ENCODE measurements around the gene ITGA8. TPM values are rescaled to one million over a fixed set of nuclear protein-coding genes. Genes with fewer than 3 reads are reported as not detected.

ITGA8 gene
- total and polyA plus RNA-seq, 7 experiments from 2014 or later: not detected

GRCh38 chr10:15516256-15517085 lies 203.3 kb downstream of the ITGA8 start:
- Histone ChIP-seq H3K27me3 (ENCODE audit: control insufficient read depth in 2 of 2, insufficient read depth in 2 of 2, low read length in 2 of 2) (no peaks in the 10 kb centered on the region), H3K27ac (ENCODE audit: low read depth, low read length) (no peak overlapping the region), H3K4me1 (ENCODE audit: control insufficient read depth in 2 of 2, insufficient read depth in 2 of 2, low read length in 2 of 2) (no peaks in the 10 kb centered on the region), H3K9me3 (ENCODE audit: control insufficient read depth in 2 of 3, low read length in 3 of 3) (no peaks in the 10 kb centered on the region), H3K36me3 (ENCODE audit: control insufficient read depth in 2 of 3, insufficient read depth in 3 of 3, low read length in 3 of 3) (no peaks in the 10 kb centered on the region), H3K4me3 (ENCODE audit: low read length) (no peak overlapping the region)
- DNase-seq (no peak), ATAC-seq (no peak)
- CTCF ChIA-PET: no interaction called here
- Mint-ChIP-seq H3K9me3 (peaks cover 0 to 8% (median 0%) of the 10 kb centered on the region in 11 donors), H3K4me1 (no peaks in the 10 kb centered on the region), H3K27ac (no peak overlapping the region), H3K4me3 (no peak overlapping the region), H3K36me3 (peaks cover 0 to 3% (median 0%) of the 10 kb centered on the region in 5 donors), H3K27me3 (peaks cover 0 to 38% (median 15%) of the 10 kb centered on the region in 5 donors)
- POLR2A ChIA-PET: no interaction called here
- intact Hi-C loops (cut with micrococcal nuclease): no loop called here

GRCh38 chr10:15515202-15515601 lies 204.5 kb downstream of the ITGA8 start:
- POLR2A ChIA-PET: no interaction called here
- intact Hi-C loops (cut with micrococcal nuclease): no loop called here
- Mint-ChIP-seq H3K27me3 (peaks cover 0 to 33% (median 13%) of the 10 kb centered on the region in 5 donors), H3K4me3 (no peak overlapping the region), H3K36me3 (no peaks in the 10 kb centered on the region), H3K4me1 (no peaks in the 10 kb centered on the region), H3K9me3 (peaks cover 0 to 5% (median 0%) of the 10 kb centered on the region in 11 donors), H3K27ac (no peak overlapping the region)
- ATAC-seq (no peak), DNase-seq (no peak)
- Histone ChIP-seq H3K36me3 (ENCODE audit: control insufficient read depth in 2 of 3, insufficient read depth in 3 of 3, low read length in 3 of 3) (no peaks in the 10 kb centered on the region), H3K27ac (ENCODE audit: low read depth, low read length) (no peak overlapping the region), H3K27me3 (ENCODE audit: control insufficient read depth in 2 of 2, insufficient read depth in 2 of 2, low read length in 2 of 2) (no peaks in the 10 kb centered on the region), H3K9me3 (ENCODE audit: control insufficient read depth in 2 of 3, low read length in 3 of 3) (no peaks in the 10 kb centered on the region), H3K4me1 (ENCODE audit: control insufficient read depth in 2 of 2, insufficient read depth in 2 of 2, low read length in 2 of 2) (no peaks in the 10 kb centered on the region), H3K4me3 (ENCODE audit: low read length) (no peak overlapping the region)
- CTCF ChIA-PET: no interaction called here

DNA sequence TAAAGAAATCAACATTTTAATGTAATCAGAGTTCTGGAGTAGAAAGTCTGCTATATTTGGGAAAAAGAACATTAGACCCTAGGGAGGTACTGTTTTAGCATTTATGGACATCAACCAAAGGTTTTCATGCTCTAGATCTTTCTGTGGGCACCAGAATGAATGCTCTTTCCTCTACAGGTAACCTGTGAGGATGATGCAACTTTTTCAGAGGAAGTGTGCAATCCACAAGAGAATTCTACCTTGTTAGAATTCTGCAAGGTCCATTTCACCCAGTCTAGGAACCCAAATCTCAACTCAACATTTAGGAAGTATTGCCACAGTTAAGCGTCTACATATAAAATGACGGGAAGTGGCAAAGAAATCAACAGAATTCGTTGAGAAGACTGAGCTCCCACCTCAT lies 208.8 kb downstream of the ITGA8 start:
- Mint-ChIP-seq H3K4me1 (no peaks in the 10 kb centered on the region), H3K27ac (no peak overlapping the region)
- intact Hi-C loops (cut with micrococcal nuclease): no loop called here

GRCh38 chr10:15505329-15505728 lies 214.4 kb downstream of the ITGA8 start:
- H3K27ac ChIP-seq (ENCODE audit: low read depth, low read length): no peak overlapping the region
- peaks cover 0 to 5% (median 0%) of the 10 kb centered on the region in 7 donors for H3K4me1 Mint-ChIP-seq
- intact Hi-C loops (cut with micrococcal nuclease): no loop called here
- CTCF ChIA-PET: no interaction called here
- H3K36me3 Mint-ChIP-seq: no peaks in the 10 kb centered on the region
- H3K9me3 Mint-ChIP-seq: peaks cover 0 to 12% (median 2%) of the 10 kb centered on the region in 11 donors
- no peak for ATAC-seq
- no peak overlapping the region for H3K4me3 Mint-ChIP-seq
- no peaks in the 10 kb centered on the region for H3K36me3 ChIP-seq (ENCODE audit: control insufficient read depth in 2 of 3, insufficient read depth in 3 of 3, low read length in 3 of 3)
- H3K27ac Mint-ChIP-seq: no peak overlapping the region
- no peaks in the 10 kb centered on the region for H3K4me1 ChIP-seq (ENCODE audit: control insufficient read depth in 2 of 2, insufficient read depth in 2 of 2, low read length in 2 of 2)
- POLR2A ChIA-PET: no interaction called here
- no peaks in the 10 kb centered on the region for H3K9me3 ChIP-seq (ENCODE audit: control insufficient read depth in 2 of 3, low read length in 3 of 3)
- peaks cover 20 to 56% (median 49%) of the 10 kb centered on the region in 5 donors for H3K27me3 Mint-ChIP-seq
- no peak overlapping the region for H3K4me3 ChIP-seq (ENCODE audit: low read length)
- H3K27me3 ChIP-seq (ENCODE audit: control insufficient read depth in 2 of 2, insufficient read depth in 2 of 2, low read length in 2 of 2): no peaks in the 10 kb centered on the region
- DNase-seq: no peak

More for the DNA sequence above, 208.8 kb downstream of the ITGA8 start:
- no peak overlapping the region for H3K4me3 Mint-ChIP-seq
- Histone ChIP-seq H3K9me3 (ENCODE audit: control insufficient read depth in 2 of 3, low read length in 3 of 3) (no peaks in the 10 kb centered on the region), H3K27me3 (ENCODE audit: control insufficient read depth in 2 of 2, insufficient read depth in 2 of 2, low read length in 2 of 2) (no peaks in the 10 kb centered on the region), H3K27ac (ENCODE audit: low read depth, low read length) (no peak overlapping the region), H3K4me1 (ENCODE audit: control insufficient read depth in 2 of 2, insufficient read depth in 2 of 2, low read length in 2 of 2) (no peaks in the 10 kb centered on the region), H3K4me3 (ENCODE audit: low read length) (no peak overlapping the region), H3K36me3 (ENCODE audit: control insufficient read depth in 2 of 3, insufficient read depth in 3 of 3, low read length in 3 of 3) (no peaks in the 10 kb centered on the region)
- no peak for ATAC-seq
- ChIA-PET CTCF (no interaction called here), POLR2A (no interaction called here)
- H3K9me3 Mint-ChIP-seq: peaks cover 0 to 4% (median 0%) of the 10 kb centered on the region in 11 donors
- H3K27me3 Mint-ChIP-seq: peaks cover 3 to 43% (median 26%) of the 10 kb centered on the region in 5 donors
- no peaks in the 10 kb centered on the region for H3K36me3 Mint-ChIP-seq
- no peak for DNase-seq

- Mint-ChIP-seq H3K27me3 (peaks cover 20 to 58% (median 52%) of the 10 kb centered on the region in 5 donors), H3K4me3 (peak overlapping the region in 1 of 10 donors; percentile 13), H3K27ac (no peak overlapping the region), H3K9me3 (peaks cover 0 to 13% (median 3%) of the 10 kb centered on the region in 11 donors), H3K36me3 (peaks cover 0 to under 1% (median 0%) of the 10 kb centered on the region in 5 donors), H3K4me1 (peaks cover 0 to 5% (median 0%) of the 10 kb centered on the region in 7 donors)
- ChIA-PET POLR2A (no interaction called here), CTCF (no interaction called here)
- Histone ChIP-seq H3K9me3 (ENCODE audit: control insufficient read depth in 2 of 3, low read length in 3 of 3) (no peaks in the 10 kb centered on the region), H3K36me3 (ENCODE audit: control insufficient read depth in 2 of 3, insufficient read depth in 3 of 3, low read length in 3 of 3) (no peaks in the 10 kb centered on the region), H3K27me3 (ENCODE audit: control insufficient read depth in 2 of 2, insufficient read depth in 2 of 2, low read length in 2 of 2) (no peaks in the 10 kb centered on the region), H3K4me3 (ENCODE audit: low read length) (no peak overlapping the region), H3K4me1 (ENCODE audit: control insufficient read depth in 2 of 2, insufficient read depth in 2 of 2, low read length in 2 of 2) (no peaks in the 10 kb centered on the region), H3K27ac (ENCODE audit: low read depth, low read length) (no peak overlapping the region)
- no peak for DNase-seq
- intact Hi-C loops (cut with micrococcal nuclease): no loop called here
- no peak for ATAC-seq
Observed at GRCh38 chr10:15504101-15504840, 215.5 kb downstream of the ITGA8 start.

GRCh38 chr10:15494850-15495506 lies 224.7 kb downstream of the ITGA8 start:
- peaks cover 0 to 10% (median 0%) of the 10 kb centered on the region in 11 donors for H3K9me3 Mint-ChIP-seq
- ATAC-seq: no peak
- Histone ChIP-seq H3K27ac (ENCODE audit: low read depth, low read length) (no peak overlapping the region), H3K27me3 (ENCODE audit: control insufficient read depth in 2 of 2, insufficient read depth in 2 of 2, low read length in 2 of 2) (no peaks in the 10 kb centered on the region), H3K36me3 (ENCODE audit: control insufficient read depth in 2 of 3, insufficient read depth in 3 of 3, low read length in 3 of 3) (no peaks in the 10 kb centered on the region), H3K4me3 (ENCODE audit: low read length) (no peak overlapping the region), H3K4me1 (ENCODE audit: control insufficient read depth in 2 of 2, insufficient read depth in 2 of 2, low read length in 2 of 2) (no peaks in the 10 kb centered on the region), H3K9me3 (ENCODE audit: control insufficient read depth in 2 of 3, low read length in 3 of 3) (no peaks in the 10 kb centered on the region)
- intact Hi-C loops (cut with micrococcal nuclease): no loop called here
- ChIA-PET POLR2A (interaction anchor here (0.5 kb wide), 1 partner anchor 1712 kb away, joined by 3 read pairs; no protein-coding TSS in a partner anchor), CTCF (no interaction called here)
- H3K36me3 Mint-ChIP-seq: peaks cover 0 to 3% (median 0%) of the 10 kb centered on the region in 5 donors
- no peak overlapping the region for H3K4me3 Mint-ChIP-seq
- H3K4me1 Mint-ChIP-seq: no peaks in the 10 kb centered on the region
- H3K27me3 Mint-ChIP-seq: peaks cover 0 to 30% (median 17%) of the 10 kb centered on the region in 5 donors
- no peak overlapping the region for H3K27ac Mint-ChIP-seq
- DNase-seq: no peak
